Caki2 (cell line): ENCODE results near the gene UTS2R. TPM values are rescaled to one million over a fixed set of nuclear protein-coding genes. Genes with fewer than 3 reads are reported as not detected.
A peak's percentile ranks its signal among the peaks of the same experiment; 100 is the strongest.

Experiments used
- DNase-seq: peaks from one replicate; pipeline ENCODE4 v3.0.0-alpha.2; 2015; ENCODE audit warnings: low read depth
- in situ Hi-C: cut with HindIII; loops from 2 replicates; pipeline ENCODE4 v1.10.0; 2016; ENCODE audit warnings: low sequenced_read_pairs, low pct_unique_long_range_greater_than_20kb, mixed read lengths
- total RNA-seq: library from RNA; depleted of rRNA; stranded (reverse); fragments of >200 nt; shearing (Covaris generic); gene quantifications from 2 replicates; pipeline ENCODE4 v1.2.3, GENCODE V29; 2014; ENCODE audit warnings: low replicate concordance; rRNA removed

The UTS2R gene
- total RNA-seq: not detected in 2 replicates

DNA sequence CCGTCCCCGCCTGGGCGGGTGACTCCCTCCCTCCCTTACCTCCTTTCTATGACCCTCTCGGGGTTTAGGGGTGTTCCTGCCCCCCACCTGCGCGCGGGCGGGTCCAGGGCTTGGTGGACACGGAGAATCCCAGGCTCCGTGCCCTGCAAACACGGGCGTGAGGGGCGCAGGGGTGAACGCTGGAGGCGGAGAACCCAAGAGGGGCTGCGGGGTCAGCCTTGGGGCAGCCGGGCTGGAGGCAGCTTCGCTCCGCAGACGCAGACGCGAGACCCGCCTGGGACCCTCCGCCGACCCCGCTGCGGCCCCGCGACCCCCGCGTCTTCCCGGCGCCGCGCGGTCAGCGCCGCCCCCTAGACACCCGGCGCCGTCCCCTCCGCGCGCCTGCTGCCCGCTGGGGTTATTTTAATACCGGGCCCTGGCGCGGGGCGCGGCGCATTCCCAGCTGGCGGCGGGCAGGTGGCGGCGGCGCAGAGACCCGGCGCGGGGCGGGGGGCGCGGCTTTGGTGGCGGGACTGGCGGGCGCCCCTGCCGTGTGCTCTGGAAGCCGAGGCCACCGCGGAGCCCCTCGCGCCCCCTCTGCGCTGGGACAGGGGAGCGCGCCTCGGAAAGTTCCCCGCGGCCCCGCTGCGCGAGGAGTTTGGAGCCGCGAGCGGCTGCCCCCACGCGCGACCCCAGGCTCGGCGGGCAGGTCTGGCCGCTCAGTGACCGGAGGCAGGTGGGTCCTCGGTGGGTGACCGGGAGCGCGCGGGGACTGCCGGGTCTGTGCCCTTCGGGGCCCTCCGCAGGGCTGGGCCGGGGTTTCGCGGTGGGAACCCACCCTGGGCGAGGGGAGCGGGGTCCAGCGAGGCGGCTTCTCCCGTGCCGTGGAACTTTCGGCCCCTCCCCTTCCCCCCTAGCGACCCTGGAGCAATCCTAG is at the start of gene UTS2R:
Gene UTS2R, plus strand, starts transcription at position 433 of the 916 bp plus-strand sequence. CDS start 2,560 bp downstream, outside the sequence.
- DNase-seq: no peak

DNA sequence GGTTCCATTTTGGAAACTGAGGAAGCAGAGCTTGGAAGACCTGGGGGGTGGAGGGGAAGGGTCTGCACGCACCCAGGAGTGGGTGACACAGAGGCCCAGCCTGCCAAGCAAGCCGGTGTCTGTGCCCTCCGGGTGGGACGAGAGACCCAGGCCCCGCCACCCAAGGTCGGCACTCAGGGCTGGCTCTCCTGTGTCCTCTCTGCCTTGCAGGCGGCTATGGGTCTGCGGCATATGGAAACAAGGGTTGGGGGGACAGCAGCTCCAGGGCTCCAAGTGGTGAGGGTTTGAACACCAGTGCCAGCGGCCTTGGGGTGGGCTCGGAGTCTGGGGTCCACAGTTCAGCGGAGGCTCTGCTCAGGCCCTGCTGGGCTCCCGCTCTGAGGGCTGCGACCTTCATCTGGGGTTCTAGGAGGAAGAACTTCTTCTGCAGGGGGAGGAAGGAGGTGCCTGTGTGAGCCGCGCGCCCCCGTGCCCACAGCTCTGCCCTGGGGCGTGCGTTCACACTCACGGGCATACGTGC is 49.6 kb upstream of the UTS2R start:
- DNase-seq: no peak
- in situ Hi-C loops: no loop called here

More for the DNA sequence above, at the start of gene UTS2R:
- in situ Hi-C loops: no loop called here

DNA sequence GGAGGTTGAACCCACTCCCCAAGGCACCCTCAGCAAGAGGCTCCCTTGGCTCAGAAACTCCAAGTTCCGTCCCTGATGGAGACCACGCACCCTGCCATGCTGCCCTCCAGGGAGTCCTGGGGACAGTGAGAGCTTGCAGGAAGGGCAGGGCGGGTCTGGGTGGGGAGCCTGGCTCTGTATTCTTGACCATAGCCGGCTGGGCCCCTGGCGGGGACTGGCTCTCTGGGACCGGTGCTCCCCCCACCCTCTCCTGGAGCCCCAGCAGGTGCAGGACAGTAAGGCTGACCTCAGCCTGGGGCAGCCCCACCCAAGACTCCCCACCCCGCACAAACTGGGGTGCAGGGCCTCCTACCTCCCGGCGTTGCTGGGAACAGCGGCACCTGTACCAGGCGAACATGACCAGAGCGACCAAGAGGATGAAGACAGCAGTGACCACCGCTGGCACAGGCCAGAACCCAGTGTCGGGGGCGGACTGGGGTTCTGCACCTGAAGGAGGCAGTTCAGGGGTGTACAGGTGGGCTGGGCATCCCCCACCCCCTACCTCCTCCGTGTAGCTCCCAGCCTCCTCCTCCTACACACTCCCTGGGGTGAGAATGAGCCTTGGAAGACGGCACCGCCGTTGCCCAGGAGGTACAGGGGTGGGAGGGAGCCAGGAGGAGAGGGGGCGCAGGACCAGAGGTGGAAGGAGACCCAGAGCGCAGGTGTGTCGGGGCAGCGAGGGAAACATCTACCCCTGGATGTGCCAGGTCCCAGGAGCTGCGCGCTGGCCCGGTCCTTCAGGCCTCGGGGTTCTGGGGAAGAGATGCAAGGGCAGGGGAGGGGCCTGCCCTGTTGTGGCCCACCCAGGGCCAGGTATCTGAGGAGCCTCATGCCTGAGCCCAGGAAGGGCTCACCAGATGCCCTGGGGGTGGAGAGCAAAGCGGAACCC is 48.8 kb upstream of the UTS2R start:
- in situ Hi-C loops: no loop called here
- no peak for DNase-seq

DNA sequence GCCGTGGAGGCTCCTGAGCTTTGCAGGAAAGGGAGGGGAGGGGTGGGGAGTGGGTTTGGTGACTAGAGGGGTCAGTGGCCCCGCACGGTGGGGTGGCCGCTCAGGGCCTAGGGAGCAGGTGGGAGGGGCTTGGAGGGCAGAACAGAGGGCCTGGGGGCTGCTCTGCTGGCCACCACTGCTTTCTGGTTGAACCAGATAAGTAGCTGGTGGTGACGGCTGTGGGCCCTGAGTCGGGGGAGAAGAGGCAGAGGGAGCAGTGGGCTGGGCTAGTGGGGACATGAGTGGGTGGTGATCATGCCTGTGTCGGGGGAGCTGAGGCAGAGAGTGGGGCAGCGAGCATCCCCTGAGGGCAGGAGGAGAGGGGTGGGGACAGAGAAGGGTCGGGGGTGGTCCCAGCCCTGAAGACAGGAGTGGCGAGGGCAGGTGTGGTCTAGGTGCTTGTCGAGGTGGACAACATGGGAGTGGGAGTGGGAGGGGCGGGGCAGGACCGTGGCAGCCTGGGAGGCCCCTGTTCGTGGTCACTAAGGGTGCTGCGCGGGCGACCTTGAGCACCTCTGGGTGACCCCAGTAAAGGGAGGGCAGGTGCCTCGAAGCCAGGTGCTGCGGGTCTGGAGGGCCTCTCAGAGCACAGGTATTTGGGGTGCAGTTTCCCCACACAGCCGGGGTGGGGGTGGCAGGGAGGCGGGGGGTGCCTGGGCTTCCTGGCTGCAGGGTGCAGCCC is 47.9 kb upstream of the UTS2R start:
- in situ Hi-C loops: no loop called here
- no peak for DNase-seq

DNA sequence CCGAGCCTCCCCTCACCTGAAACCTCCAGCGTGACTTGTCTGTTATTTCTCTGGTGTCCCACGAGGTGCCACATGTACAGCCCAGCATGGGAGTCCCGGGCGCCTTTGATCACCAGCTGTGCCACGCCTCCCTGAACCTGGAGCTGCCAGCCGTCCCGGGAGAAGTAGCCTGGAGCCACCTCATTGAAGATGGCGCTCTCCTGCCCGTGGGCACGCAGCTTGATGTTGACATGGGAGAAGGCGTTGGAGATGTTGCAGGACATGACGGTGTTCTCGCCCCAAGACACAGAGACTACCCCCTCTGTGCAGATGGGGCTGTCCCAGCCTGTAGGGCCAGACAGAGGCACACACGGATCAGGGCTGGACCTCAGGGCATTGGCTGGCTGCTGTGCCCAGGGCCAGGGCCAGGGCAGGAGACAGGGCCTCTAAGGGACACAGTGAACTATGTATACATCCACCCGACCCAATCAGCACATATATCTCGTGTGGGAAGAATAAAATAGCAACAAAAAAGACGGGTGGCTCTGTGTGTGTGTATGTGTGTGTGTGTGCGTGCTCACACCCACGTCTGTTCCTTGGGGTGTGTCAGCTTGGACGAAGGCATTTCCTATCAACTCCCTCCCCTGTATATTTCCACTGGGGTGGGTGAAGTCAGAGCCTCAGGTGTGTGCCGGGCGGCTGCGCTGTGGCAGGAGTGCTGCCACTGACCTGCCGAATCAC is 46.8 kb upstream of the UTS2R start:
- in situ Hi-C loops: no loop called here
- DNase-seq: no peak

DNA sequence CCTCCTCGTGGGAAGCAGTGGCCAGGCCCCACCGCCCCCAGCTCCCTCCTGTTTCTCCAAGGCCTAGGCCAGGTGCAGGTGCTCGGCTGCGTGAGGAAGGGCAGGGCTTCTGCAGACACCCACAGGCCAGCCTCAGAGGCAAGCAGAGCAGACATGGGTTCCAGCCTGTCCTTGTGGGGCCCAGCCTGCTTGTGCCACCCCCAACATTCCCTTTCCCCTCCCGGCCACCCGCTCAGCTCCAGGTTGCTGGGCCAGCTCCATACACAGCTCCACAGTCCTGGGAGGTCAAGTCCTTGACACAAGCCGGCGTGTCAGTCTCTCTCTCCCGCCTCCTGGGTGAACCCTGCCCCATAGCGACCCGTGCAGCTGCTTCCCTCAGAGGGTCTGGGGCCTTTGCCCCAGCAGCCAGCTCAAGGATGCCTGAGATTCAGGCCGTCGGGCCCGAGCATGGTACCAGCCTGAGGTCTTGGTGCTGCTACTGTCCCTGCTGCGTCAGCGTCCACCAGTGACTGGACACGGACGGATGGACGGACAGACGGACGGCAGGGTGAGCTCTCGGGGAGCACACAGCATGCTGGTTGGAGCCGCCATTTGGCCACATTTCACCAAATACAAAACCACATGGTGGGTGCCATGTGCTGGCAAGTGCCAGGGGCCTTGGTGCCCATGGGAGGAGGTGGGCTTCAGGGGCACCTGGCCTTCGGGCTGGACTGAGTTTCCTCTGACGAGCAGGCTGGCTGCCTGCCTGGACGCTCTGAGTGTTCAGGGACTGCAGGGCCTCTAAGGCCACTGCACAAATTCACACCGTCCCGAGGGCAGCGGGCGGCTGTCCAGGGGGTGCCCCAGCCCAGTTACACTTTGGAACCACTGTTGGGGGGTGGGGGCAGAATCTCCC is 46.0 kb upstream of the UTS2R start:
- in situ Hi-C loops: no loop called here
- DNase-seq: no peak

DNA sequence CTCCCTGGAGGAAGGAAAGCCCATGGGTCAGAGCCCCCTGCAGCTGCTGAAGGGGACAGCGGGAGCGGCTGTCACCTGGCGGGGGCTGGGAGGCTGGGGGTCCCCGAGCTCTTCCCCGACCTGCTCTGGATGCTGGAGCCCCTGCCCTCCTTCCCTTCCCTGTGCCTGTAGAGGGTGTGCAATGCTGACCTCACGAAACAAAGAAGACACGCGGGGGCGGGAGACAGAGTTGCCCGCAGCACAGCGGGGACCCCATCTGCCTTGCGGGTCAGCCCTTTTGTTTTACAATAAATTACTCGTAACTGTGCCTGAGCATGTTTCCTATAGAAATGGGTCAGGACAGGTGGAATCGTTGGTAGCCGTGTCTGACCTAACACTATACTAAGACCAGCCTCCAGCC is 44.3 kb upstream of the UTS2R start:
- no peak for DNase-seq
- in situ Hi-C loops: no loop called here

DNA sequence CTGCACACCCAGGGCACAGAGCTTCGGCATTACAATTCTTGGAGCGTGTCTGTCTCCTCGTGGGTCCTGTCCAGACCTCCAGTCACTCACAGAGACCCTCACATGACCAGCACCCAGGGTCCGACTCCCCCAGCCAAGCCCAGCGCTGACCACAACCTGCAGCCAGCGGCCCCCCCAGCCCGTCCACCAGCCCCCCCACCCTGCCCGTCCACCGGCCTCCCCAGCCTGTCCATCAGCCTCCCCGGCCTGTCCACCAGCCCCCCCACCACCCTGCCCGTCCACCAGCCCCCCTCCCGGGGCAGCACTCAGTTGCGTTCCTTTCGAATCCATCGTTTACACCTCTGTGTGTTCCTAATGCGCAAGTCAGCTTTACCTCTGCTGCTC is 43.8 kb upstream of the UTS2R start:
- in situ Hi-C loops: no loop called here

DNA sequence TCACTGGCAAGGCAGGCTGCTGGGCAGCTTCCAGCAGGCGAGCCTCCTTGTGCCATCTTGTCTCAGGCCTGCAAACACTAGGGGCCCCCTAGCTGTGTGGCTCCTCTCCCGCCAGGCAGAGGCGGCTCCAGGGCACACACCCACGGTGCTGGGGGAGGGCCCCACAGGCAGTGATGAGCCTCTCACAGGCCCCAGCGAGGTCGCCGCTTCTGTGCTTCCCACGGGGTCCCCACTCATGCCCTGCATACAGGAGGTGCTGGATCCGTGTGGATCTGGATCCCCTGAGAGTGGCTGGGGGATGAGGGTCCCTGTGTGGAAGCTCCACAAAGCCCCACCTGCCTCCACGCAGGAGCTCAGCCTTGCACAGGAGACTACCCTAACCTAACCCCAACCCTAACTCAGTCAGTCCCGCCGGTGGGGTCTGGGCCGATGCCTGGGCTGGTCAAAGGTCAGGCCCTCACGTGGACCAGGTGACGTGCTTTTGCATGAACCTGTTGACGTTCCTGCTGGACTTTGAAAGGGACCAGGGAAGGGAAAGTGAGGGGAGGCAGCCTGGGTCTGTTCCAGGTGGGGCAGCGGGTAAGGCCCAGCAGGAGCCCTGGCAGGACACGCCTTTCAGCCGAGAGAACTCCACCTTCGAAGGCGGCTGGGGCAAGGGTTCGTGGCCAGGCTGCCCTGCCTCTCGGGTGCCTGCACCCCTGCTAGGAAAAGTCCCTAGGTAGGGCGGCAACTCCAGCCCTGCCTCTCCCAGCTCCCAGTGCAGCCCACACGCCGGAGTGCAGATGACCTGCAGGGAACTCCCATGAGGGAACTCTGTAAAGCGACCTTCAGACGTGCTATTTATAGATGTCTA is 43.2 kb upstream of the UTS2R start:
- DNase-seq: no peak
- in situ Hi-C loops: no loop called here

More for the DNA sequence above, 43.8 kb upstream of the UTS2R start:
- no peak for DNase-seq

DNA sequence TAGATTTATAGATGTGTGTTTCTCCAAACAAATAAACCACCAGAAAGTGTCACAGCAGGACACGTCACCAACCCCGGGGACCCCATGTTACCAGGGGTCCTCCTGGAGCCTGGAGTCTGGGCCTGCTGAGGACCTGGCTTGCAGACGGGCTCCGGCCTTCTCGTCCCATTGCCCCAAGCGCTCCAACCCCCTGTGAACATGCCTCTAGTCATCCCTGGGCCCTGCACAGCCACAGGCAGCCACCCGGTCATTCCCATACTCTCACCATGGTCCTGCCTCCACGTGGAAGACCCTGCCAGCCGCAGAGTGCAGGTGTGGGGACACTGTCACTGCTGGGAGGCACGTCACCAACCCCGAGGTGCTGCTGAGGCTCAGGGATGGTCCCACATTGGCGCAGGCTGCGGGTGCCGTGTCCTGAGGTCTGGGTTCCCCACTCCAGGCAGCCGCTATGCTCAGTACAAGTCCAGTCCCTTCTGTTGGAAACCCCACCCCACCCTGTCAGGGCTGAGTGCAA is 42.5 kb upstream of the UTS2R start:
- no peak for DNase-seq
- in situ Hi-C loops: no loop called here

DNA sequence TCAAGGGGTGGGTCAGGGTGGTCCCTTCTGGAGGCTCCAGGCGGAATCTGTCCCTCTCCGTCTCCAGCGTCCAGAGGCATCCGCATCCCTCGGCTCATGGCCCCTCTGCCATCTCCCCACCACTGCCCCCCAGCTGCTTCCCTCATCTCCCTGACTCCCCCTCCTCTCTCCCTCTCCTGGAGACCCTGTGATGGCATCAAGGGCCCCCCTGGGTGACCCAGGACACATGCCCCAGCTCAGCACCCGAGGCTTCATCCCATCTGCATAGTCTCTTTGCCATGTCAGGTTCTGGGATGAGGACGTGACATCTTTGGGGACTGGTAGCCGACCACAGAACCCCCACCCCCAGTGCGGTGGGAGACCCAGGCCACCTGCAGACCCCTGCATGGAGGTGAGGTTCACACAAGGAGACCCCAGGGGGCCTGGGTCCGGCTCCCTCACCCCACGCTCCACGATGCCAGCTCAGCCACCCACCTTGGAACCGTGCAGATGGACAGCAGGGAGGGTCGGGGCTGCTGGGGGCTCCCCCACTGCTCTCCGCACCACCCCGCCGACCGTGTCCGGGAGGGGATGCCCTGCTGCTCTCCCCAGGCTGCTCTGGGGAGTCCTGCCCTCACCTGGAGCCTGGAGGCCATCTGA is 41.8 kb upstream of the UTS2R start:
- no peak for DNase-seq
- in situ Hi-C loops: no loop called here

DNA sequence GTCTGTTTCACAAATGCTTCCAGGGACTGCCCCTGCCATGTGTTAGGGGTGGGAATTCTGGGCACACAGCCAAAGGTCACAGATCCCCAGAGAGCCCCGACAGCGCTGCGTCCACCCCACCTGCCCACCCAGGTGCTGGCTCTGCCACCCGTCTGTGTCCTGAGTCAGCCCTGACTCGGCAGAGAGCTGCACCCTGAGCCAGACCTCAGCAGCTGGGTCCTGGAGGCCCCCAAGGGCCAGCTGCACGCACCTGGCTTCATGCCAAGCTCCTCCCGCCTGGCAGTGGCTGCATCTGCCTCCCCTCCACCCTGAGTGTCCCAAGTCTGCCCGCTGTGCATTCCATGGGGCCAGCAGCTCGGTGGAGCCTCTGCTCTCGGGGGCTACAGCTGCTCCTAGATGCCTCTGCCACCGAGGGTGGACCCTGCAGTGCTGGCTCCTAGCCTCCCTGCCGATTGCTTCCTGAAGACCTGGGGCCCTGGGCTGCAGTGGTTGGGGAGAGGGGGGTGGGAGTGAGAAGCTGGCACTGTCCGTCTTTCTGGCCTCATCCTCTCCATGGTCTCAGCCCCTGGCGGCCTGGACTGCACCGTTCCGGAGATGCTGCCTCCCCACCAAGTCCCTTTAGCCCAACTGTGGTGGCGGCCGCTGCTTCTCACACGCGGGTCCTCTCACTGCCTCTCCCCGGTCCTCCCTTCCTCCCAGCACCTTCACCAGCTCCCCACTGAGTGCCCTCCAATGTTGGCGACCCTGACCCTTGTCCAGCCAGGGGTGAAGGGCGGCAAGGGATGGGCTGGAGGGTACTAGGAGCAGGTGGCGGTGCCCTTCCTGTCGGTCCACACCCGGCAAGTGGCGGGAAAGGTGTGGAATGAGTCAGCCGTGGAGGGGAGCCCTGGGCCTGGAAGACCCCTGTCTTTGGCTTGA is 41.0 kb upstream of the UTS2R start:
- in situ Hi-C loops: no loop called here
- DNase-seq: peak; percentile 75

DNA sequence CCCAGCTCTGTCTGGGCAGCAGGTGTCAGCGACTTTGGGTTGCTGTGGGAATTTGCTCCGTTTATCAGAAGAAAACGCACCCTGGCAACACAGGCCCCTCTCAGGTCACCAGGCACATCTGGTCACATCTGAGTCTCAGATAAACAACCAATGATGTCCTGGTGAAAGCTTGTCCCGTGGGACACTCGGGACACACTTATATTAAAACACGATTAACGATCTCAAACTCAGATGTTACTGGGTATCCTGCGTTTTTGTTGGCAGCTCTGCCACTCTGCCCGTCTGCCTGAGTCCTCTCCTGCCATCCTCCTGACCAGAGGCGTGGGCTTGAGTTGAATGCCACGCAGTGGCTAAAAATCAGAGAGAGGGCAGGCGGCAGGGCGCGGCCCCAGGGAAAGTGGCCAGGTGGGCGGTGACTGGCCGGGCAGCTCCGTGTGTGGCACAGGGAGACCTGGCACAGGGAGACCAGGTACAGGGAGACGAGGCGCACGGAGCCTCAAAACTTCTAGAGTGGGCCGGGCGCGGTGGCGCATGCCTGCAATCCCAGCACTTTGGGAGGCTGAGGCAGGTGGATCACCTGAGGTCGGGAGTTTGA is 40.1 kb upstream of the UTS2R start:
- in situ Hi-C loops: no loop called here
- no peak for DNase-seq

DNA sequence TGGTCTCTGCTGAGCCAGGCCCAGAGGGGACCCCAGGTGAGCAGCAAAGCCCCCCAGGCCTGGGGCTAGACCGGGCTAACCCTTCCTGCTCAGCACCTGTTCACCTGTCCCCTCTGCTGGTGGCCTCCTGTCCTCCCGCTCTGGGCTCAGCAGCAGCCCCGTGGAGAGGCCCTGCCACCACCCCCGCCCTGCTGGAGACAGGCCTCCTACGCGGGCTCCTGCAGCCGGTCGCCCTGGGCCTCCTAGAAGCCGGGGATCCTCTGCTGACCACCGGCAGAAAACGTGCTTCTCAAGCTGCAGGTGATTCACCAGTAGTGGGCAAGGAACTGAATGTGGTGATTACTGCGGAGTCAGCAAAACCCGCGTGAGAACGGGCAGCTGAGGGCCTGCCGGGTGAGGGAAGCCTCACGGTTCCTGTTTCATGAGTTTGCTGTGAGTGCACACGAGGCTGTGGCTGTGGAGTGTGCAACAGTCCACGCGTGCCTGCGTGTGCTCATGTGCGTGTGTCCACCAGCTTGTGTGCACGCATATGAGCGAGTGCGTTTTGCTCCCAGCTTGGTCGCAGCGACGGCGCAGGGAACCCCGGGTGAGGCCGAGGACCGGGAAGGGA is 38.8 kb upstream of the UTS2R start:
- no peak for DNase-seq
- in situ Hi-C loops: no loop called here
